K562 (cell line): ENCODE results near the gene ARHGAP24. TPM values are rescaled to one million over a fixed set of nuclear protein-coding genes. Genes with fewer than 3 reads are reported as not detected.

Experiments used
- ATAC-seq: fragments of 200-7000 bp; cut with Tn5 transposase; 3 replicates; pipeline ENCODE4 v1.9.1; 2020; ENCODE audit warnings: moderate library complexity
- BruUV-seq: library from RNA; stranded (reverse); fragments of 400-500 nt; replicated peaks from 2 replicates; lab custom pipeline; 2021; lab: Mats Ljungman, UMichigan
- CTCF ChIA-PET: fragments of 300-600 bp; formaldehyde crosslinking; extraction: SDS; loops from one replicate; lab custom pipeline; 2021; ENCODE audit warnings: low intra/inter-chr PET ratio; lab: Yijun Ruan, JAX
- POLR2A ChIA-PET: fragments of 300-600, 350-650 bp; sonication (Branson Sonifier 250); formaldehyde crosslinking; extraction: SDS; loops from one replicate; lab custom pipeline; 2021; ENCODE audit warnings: antibody characterized with exemption, inconsistent platforms; lab: Yijun Ruan, JAX
- DNase-seq, 4 experiments: peaks; one replicate each; pipeline versions ENCODE4 v3.0.0 to v3.0.0-alpha.2; 2011 to 2018; ENCODE audit warnings: low spot score in 3 of 4, mixed read lengths in 3 of 4; ENCODE audit errors: extremely low read depth in 1 of 4
- FAIRE-seq: peaks from 2 replicates; lab custom pipeline; 2011; peaks lifted over from hg19 to GRCh38; lab: Jason Lieb, UNC
- H2AFZ ChIP-seq: 2 replicates; pipeline ENCODE4 v1.6.0; 2011; ENCODE audit warnings: low read depth, low read length, control low read depth, inconsistent platforms
- H3K27ac ChIP-seq: fragments of 200-600 bp; 3 replicates; pipeline ENCODE4 v1.8.0; 2011; ENCODE audit warnings: low read depth, mild to moderate bottlenecking, control low read depth, inconsistent platforms, low read length, moderate library complexity, mixed read lengths; ENCODE audit errors: extremely low read depth
- H3K27me3 ChIP-seq, 2 experiments: fragments of 300-600 bp in 1 of 2; 2 replicates in 1 of 2; 3 replicates in 1 of 2; pipeline versions ENCODE4 v1.6.0 to v1.8.0; 2011; ENCODE audit warnings: inconsistent platforms in 2 of 2, low read length in 2 of 2, mild to moderate bottlenecking in 1 of 2, mixed read lengths in 1 of 2, moderate library complexity in 1 of 2; ENCODE audit not compliant: control insufficient read depth in 2 of 2, insufficient read depth in 2 of 2
- H3K36me3 ChIP-seq: fragments of 300-600 bp; 3 replicates; pipeline ENCODE4 v1.8.0; 2011; ENCODE audit warnings: mild to moderate bottlenecking, low read length, inconsistent platforms; ENCODE audit not compliant: control insufficient read depth, insufficient read depth
- H3K4me1 ChIP-seq, 2 experiments: fragments of 200-600 bp in 1 of 2; replicated peaks in 1 of 2; 2 replicates in 1 of 2; 3 replicates in 1 of 2; pipeline versions ENCODE4 v1.5.1 to v1.8.0; 2011; ENCODE audit warnings: inconsistent platforms in 2 of 2, low read length in 2 of 2, mild to moderate bottlenecking in 1 of 2, mixed read lengths in 1 of 2, moderate library complexity in 1 of 2; ENCODE audit not compliant: control insufficient read depth in 2 of 2, insufficient read depth in 2 of 2
- H3K4me2 ChIP-seq: 2 replicates; pipeline ENCODE4 v1.6.1; 2011; ENCODE audit warnings: low read length, control low read depth, inconsistent platforms, mixed read lengths; ENCODE audit not compliant: insufficient read depth
- H3K4me3 ChIP-seq: fragments of 200-600 bp; sonication (generic), shearing (Covaris generic); 2 replicates; pipeline ENCODE4 v1.5.1; 2016; ENCODE audit warnings: control low read depth, inconsistent platforms
- H3K79me2 ChIP-seq: fragments of 200-600 bp; 3 replicates; pipeline ENCODE4 v1.8.0; 2011; ENCODE audit warnings: low read length, inconsistent platforms; ENCODE audit not compliant: control insufficient read depth, insufficient read depth
- H3K9ac ChIP-seq, 2 experiments: 2 replicates each; pipeline versions ENCODE4 v1.6.0 to v1.6.1; 2011; ENCODE audit warnings: low read depth in 2 of 2, low read length in 2 of 2, control low read depth in 1 of 2, inconsistent platforms in 1 of 2, mild to moderate bottlenecking in 1 of 2, mixed read lengths in 1 of 2; ENCODE audit not compliant: insufficient read depth in 1 of 2
- H3K9me1 ChIP-seq: one replicate; pipeline ENCODE4 v1.6.0; 2011; ENCODE audit warnings: inconsistent platforms, mild to moderate bottlenecking, low read length, moderate library complexity; ENCODE audit not compliant: control insufficient read depth, insufficient read depth
- H3K9me3 ChIP-seq: replicated peaks from 2 replicates; pipeline ENCODE4 v1.5.1; 2011; ENCODE audit warnings: low read depth, low read length, inconsistent platforms; ENCODE audit not compliant: control insufficient read depth, insufficient read depth
- H4K20me1 ChIP-seq: replicated peaks from 2 replicates; pipeline ENCODE4 v1.6.1; 2011; ENCODE audit warnings: low read length, inconsistent platforms, mixed read lengths; ENCODE audit not compliant: control insufficient read depth, insufficient read depth
- CGGBP1 ChIP-seq: fragments of 250-450 bp; sonication (Bioruptor Pico); IDR thresholded peaks from 2 replicates; pipeline ENCODE4 v1.9.0; 2021; ENCODE audit warnings: mild to moderate bottlenecking
- CHD2 ChIP-seq: IDR thresholded peaks from 2 replicates; pipeline ENCODE4 v1.6.1; 2011; ENCODE audit warnings: low read depth, low read length
- ETS1 ChIP-seq: conservative IDR thresholded peaks from 2 replicates; pipeline ENCODE4 v1.6.1; 2011; ENCODE audit warnings: low read depth, mild to moderate bottlenecking, low read length; ENCODE audit not compliant: control insufficient read depth
- PML ChIP-seq: IDR thresholded peaks from 2 replicates; pipeline ENCODE4 v1.6.1; 2012; ENCODE audit warnings: low read length, inconsistent platforms
- RAD51 ChIP-seq: fragments of 450-650 bp; IDR thresholded peaks from 2 replicates; pipeline ENCODE4 v1.7.1; 2016; ENCODE audit warnings: low read depth, mild to moderate bottlenecking, borderline replicate concordance
- ZNF707 ChIP-seq: fragments of 250-450 bp; sonication (Bioruptor Pico); conservative IDR thresholded peaks from 2 replicates; pipeline ENCODE4 v1.8.0; 2022; ENCODE audit warnings: inconsistent platforms, mild to moderate bottlenecking, moderate library complexity
- WGBS: fragments of 100-300 bp; shearing (Covaris generic); methylation state at CpG from one replicate; pipeline ENCODE4 v1.1.6; 2016; ENCODE audit warnings: low coverage, mixed read lengths; ENCODE audit not compliant: insufficient coverage; ENCODE audit errors: missing lambda C conversion rate; 5-methylcytosine and 5-hydroxymethylcytosine counted together
- in situ Hi-C: fragments of 300-500 bp; cut with MboI; formaldehyde crosslinking; loops from 4 replicates; pipeline ENCODE4 v1.15.0; 2018; ENCODE audit warnings: inconsistent platforms, mixed read lengths
- intact Hi-C: fragments of 100-400 bp; cut with micrococcal nuclease; formaldehyde crosslinking; loops from 2 replicates; pipeline ENCODE4 v1.14.2; 2022
- polyA plus RNA-seq, 8 experiments: library from polyadenylated mRNA; depleted of rRNA in 4 of 8; stranded (reverse) in 5 of 8; unstranded in 3 of 8; fragments of >200 nt; fragmentation: Nextera tagmentation in 2 of 8; fragmentation: Illumina TruSeq in 1 of 8; extraction: Ambion mirVana in 2 of 8; extraction: Trizol in 1 of 8; gene quantifications; 2 replicates each; pipeline versions ENCODE4 v1.2.1 to v1.2.3, GENCODE V29; 2011 to 2014; ENCODE audit warnings: inconsistent platforms in 1 of 8, missing spikeins in 1 of 8
- total RNA-seq, 7 experiments: library from RNA; depleted of rRNA in 6 of 7; stranded (reverse); fragments of >200 nt in 6 of 7; fragmentation: Illumina TruSeq in 2 of 7; extraction: Trizol in 2 of 7; gene quantifications; 2 replicates each; pipeline versions ENCODE4 v1.2.1 to v1.2.3, GENCODE V29; 2011 to 2021; ENCODE audit warnings: low replicate concordance in 1 of 7
- TF ChIP-seq, protein P1 (sequence below): IDR thresholded peaks from 3 replicates; pipeline ENCODE4 v1.6.1; 2011; ENCODE audit warnings: borderline replicate concordance, mild to moderate bottlenecking; ENCODE audit not compliant: insufficient read length, insufficient read depth

The ARHGAP24 gene
- total and polyA plus RNA-seq, 9 of the 15 experiments (the other 6 are each of a cell fraction or from before 2014, with no cell fraction given): 8.0 to 22.6 (median 14.0) TPM

GRCh38 chr4:85675076-85676049 lies 200.4 kb downstream of the ARHGAP24 start:
- Histone ChIP-seq H3K4me1 (no peaks in the 10 kb centered on the region), H3K4me3 (no peak overlapping the region), H3K27me3 (no peaks in the 10 kb centered on the region), H3K36me3 (0 out of 3 replicates have a peak, but pooled peaks cover 3% of the 10 kb centered on the region), H3K9me1 (no peaks in the 10 kb centered on the region), H4K20me1 (no peaks in the 10 kb centered on the region), H3K4me2 (no peak overlapping the region), H3K9me3 (no peaks in the 10 kb centered on the region), H3K79me2 (no peaks in the 10 kb centered on the region), H3K27ac (no peak overlapping the region), H3K9ac (no peak overlapping the region), H2AFZ (no peak overlapping the region)
- intact Hi-C loops (no loop called here), in situ Hi-C loops (no loop called here)
- no peak for FAIRE-seq
- no peak for DNase-seq
- no peak for ATAC-seq
- TF ChIP-seq CHD2: no peak
- TF ChIP-seq ETS1: no peak
- no peak for TF ChIP-seq CGGBP1 (CRISPR knock-in tag)
- TF ChIP-seq, protein P1, sequence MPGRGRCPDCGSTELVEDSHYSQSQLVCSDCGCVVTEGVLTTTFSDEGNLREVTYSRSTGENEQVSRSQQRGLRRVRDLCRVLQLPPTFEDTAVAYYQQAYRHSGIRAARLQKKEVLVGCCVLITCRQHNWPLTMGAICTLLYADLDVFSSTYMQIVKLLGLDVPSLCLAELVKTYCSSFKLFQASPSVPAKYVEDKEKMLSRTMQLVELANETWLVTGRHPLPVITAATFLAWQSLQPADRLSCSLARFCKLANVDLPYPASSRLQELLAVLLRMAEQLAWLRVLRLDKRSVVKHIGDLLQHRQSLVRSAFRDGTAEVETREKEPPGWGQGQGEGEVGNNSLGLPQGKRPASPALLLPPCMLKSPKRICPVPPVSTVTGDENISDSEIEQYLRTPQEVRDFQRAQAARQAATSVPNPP: no peak
- no peak for TF ChIP-seq RAD51
- no peak for TF ChIP-seq ZNF707 (CRISPR knock-in tag)
- TF ChIP-seq PML: no peak
- POLR2A ChIA-PET: no interaction called here
- WGBS: 65% methylated on average over 7 of the region's 7 CpGs
- CTCF ChIA-PET: no interaction called here
- BruUV-seq: no TSS peak
